ENCODE results near the gene FOXO1. TPM values are rescaled to one million over a fixed set of nuclear protein-coding genes. Genes with fewer than 3 reads are reported as not detected.
A peak's percentile ranks its signal among the peaks of the same experiment; 100 is the strongest.

The FOXO1 gene
- total RNA-seq, 1 donor from 2014 or later, result 9.7 TPM

- Mint-ChIP-seq H3K4me3 (ENCODE audit: unreplicated experiment) (no peak overlapping the region), H3K36me3 (ENCODE audit: low read depth) (no peaks in the 10 kb centered on the region), H3K4me1 (ENCODE audit: low read depth) (peaks cover 21% of the 10 kb centered on the region), H3K27ac (ENCODE audit: unreplicated experiment) (peak overlapping the region; percentile 32), H3K27me3 (ENCODE audit: low read depth) (no peaks in the 10 kb centered on the region), H3K9me3 (ENCODE audit: low read depth) (no peaks in the 10 kb centered on the region)
- DNase-seq (ENCODE audit: low spot score), result no peak
- TF ChIP-seq CTCF (IDR thresholded peaks at IDR 0.05), result no peak
These were observed 5.7 kb upstream of the FOXO1 start for GRCh38 chr13:40671956-40672764.

- Mint-ChIP-seq H3K9me3 (ENCODE audit: low read depth) (no peaks in the 10 kb centered on the region), H3K4me1 (ENCODE audit: low read depth) (peaks cover 21% of the 10 kb centered on the region), H3K36me3 (ENCODE audit: low read depth) (no peaks in the 10 kb centered on the region), H3K4me3 (ENCODE audit: unreplicated experiment) (no peak overlapping the region), H3K27me3 (ENCODE audit: low read depth) (no peaks in the 10 kb centered on the region), H3K27ac (ENCODE audit: unreplicated experiment) (no peak overlapping the region)
- TF ChIP-seq CTCF (IDR thresholded peaks at IDR 0.05), result no peak
- no peak for DNase-seq (ENCODE audit: low spot score)
These were observed 3.9 kb upstream of the FOXO1 start for GRCh38 chr13:40670307-40670706.

GRCh38 chr13:40668335-40668734 is 1.9 kb upstream of the FOXO1 start:
- H3K27ac Mint-ChIP-seq (ENCODE audit: unreplicated experiment), result no peak overlapping the region
- H3K4me1 Mint-ChIP-seq (ENCODE audit: low read depth), result peaks cover 29% of the 10 kb centered on the region
- DNase-seq (ENCODE audit: low spot score), result no peak
- H3K9me3 Mint-ChIP-seq (ENCODE audit: low read depth), result no peaks in the 10 kb centered on the region
- H3K4me3 Mint-ChIP-seq (ENCODE audit: unreplicated experiment), result no peak overlapping the region
- no peaks in the 10 kb centered on the region for H3K27me3 Mint-ChIP-seq (ENCODE audit: low read depth)
- H3K36me3 Mint-ChIP-seq (ENCODE audit: low read depth), result no peaks in the 10 kb centered on the region
- peak; percentile 45 for TF ChIP-seq CTCF (IDR thresholded peaks at IDR 0.05)

- H3K27me3 Mint-ChIP-seq (ENCODE audit: low read depth), result no peaks in the 10 kb centered on the region
- no peak overlapping the region for H3K27ac Mint-ChIP-seq (ENCODE audit: unreplicated experiment)
- H3K4me3 Mint-ChIP-seq (ENCODE audit: unreplicated experiment), result peak overlapping the region; percentile 79
- no peak for TF ChIP-seq CTCF (IDR thresholded peaks at IDR 0.05)
- DNase-seq (ENCODE audit: low spot score), result no peak
- H3K9me3 Mint-ChIP-seq (ENCODE audit: low read depth), result no peaks in the 10 kb centered on the region
- no peaks in the 10 kb centered on the region for H3K36me3 Mint-ChIP-seq (ENCODE audit: low read depth)
- H3K4me1 Mint-ChIP-seq (ENCODE audit: low read depth), result peaks cover 31% of the 10 kb centered on the region
These were observed 1.2 kb upstream of the FOXO1 start for GRCh38 chr13:40667622-40667978.

GRCh38 chr13:40666933-40667621 is 636 bp upstream of the FOXO1 start:
- H3K9me3 Mint-ChIP-seq (ENCODE audit: low read depth), result no peaks in the 10 kb centered on the region
- H3K27ac Mint-ChIP-seq (ENCODE audit: unreplicated experiment), result peak overlapping the region; percentile 83
- H3K36me3 Mint-ChIP-seq (ENCODE audit: low read depth), result no peaks in the 10 kb centered on the region
- no peaks in the 10 kb centered on the region for H3K27me3 Mint-ChIP-seq (ENCODE audit: low read depth)
- H3K4me1 Mint-ChIP-seq (ENCODE audit: low read depth), result peaks cover 31% of the 10 kb centered on the region
- peak overlapping the region; percentile 79 for H3K4me3 Mint-ChIP-seq (ENCODE audit: unreplicated experiment)
- no peak for DNase-seq (ENCODE audit: low spot score)
- no peak for TF ChIP-seq CTCF (IDR thresholded peaks at IDR 0.05)
